Right ventricle myocardium inferior (tissue), 1 donor: ENCODE data around the gene ACAD11. TPM values are rescaled to one million over a fixed set of nuclear protein-coding genes. Genes with fewer than 3 reads are reported as not detected.

Source experiments
- ATAC-seq: fragments of 200-7000 bp; cut with Tn5 transposase; one replicate; pipeline ENCODE4 v1.9.1; 2020; ENCODE audit warnings: mild to moderate bottlenecking, moderate library complexity
- DNase-seq: peaks from one replicate; pipeline ENCODE4 v3.0.0; 2021; ENCODE audit errors: missing footprints
- intact Hi-C: fragments of 100-400 bp; cut with DNase I; formaldehyde crosslinking; loops from one replicate; pipeline ENCODE4 v1.11.0; 2022
- total RNA-seq: library from RNA; stranded (reverse); fragmentation: NEBNext Ultra II Directional; extraction: Animal tissue kit (Norgen Biotek cat#: 25700); gene quantifications from one replicate; pipeline ENCODE4 v1.2.1, GENCODE V29; 2021
- donor health status: DM: no; HTN: yes; CAD: no; lungs with severe emphysema.

The ACAD11 gene
- total RNA-seq, 1 donor from 2014 or later, result 14.5 TPM

DNA sequence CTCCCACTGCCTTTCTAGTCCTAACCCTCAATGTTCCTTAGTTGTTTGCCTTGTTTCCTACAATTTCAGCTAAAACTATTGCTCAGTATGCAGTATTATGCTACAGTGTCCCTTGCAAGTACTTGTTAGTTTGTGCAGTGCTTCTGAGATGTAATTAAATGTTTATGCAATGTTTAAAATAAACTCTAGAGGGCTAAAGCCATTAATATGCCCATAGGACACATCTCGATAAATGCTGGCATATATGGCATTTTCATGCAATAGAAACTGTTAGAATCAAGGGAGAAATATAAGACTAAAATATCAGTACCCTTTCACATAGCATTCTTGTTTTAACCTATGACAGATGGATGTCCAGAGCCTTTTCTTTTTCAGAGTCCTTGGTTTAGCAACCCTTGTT lies 122.3 kb downstream of the ACAD11 start:
- DNase-seq (no peak), ATAC-seq (no peak)
- intact Hi-C loops, result no loop called here

DNA sequence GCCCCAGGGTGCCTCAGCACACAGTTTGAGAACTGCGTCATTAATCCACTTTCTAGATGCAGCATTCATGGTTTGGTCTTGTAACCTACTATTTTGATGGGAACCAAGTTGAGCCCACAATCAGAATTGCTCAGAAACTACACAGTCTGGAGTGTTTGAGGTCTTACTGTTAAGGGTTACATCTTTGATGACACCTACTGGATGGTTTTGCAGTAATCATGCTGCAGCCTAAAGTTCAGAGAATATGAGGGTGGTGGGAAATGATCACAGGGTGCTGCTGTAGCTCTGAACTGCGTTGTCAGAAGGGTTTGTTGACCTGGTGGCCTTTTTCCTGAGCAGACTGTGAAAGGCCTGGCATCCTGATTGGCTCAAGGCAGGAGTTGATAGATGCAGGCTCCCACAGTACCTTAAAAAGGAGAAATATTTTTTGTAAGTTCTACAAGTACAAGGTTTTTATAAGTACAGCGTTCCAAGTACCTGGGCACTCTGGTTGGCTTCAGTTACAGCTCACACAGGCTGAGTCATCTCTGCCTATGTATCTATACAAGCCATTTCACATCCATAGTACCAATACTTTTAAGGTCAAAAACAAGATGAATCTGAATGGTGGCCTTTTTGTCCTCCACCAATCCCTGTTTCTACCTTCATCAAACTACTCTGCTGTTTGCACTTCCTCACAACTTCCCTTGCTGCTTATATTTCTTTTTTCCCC lies 123.0 kb downstream of the ACAD11 start:
- peak; percentile 15 for ATAC-seq
- intact Hi-C loops, result loop anchor here (1.0 kb wide), 1 partner anchor 106 kb away; no protein-coding TSS in a partner anchor

DNA sequence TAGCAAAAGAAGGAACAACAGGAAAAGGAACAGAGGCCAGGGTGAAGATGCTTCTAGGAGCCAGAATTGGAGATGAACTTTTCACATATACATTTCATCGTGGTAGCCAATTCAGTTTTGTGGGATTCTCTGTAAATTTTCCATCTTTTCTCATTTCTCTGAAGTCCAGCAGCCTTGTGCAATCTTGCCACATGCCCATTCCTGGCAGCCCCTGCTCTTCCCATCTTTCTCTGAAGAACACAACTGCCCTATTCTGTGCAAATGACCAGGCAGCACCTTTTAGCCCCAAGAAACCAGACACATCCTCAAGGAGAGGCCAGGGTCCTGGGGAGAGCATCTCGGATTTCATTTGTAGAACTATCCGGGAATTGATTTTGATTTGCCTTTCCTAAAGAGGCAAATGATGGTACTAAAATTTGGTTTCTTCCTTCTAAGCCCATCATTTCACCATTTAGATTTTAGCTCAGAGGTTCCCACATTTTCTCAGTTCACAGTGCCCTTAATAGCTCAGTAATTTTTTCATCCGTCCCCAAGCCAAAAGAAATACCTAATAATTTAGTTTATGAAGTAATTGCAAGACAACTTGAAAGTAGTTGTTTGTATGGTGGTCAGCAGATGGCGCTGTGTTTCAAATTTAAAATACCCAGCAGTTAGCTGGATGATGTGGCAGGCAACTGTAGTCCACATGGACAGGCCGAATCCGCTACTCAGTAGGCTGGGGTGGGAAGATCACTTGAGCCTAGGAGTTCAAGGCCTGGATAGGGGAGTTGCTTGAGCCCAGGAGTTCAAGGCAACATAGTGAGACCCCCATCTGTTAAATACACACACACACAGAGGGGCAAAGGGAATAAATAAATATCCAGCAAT lies 123.8 kb downstream of the ACAD11 start:
- intact Hi-C loops, result loop anchor here (1.0 kb wide), 1 partner anchor 106 kb away; no protein-coding TSS in a partner anchor
- DNase-seq (no peak), ATAC-seq (peak; percentile 82)

More for the DNA sequence above, 123.0 kb downstream of the ACAD11 start:
- DNase-seq, result no peak

DNA sequence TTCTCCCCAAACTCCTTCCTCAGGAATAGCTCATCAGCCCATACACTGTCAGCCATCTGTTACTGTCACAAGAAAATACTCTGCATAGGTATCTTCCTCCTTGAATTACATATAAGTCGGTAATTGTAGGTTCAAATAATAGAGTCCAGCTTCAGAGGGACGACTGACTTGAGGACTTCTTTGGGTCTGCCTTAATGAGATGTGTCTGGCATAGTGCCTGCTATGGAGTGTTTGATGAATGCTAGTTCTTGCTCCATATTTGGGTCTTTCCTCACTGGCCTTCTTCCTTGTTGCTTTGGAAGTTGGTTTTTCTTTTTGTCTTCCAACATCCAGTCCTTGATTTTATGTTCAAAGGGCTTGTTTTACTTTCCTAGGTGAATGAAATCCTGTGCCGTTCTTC lies 129.0 kb downstream of the ACAD11 start:
- intact Hi-C loops, result no loop called here

DNA sequence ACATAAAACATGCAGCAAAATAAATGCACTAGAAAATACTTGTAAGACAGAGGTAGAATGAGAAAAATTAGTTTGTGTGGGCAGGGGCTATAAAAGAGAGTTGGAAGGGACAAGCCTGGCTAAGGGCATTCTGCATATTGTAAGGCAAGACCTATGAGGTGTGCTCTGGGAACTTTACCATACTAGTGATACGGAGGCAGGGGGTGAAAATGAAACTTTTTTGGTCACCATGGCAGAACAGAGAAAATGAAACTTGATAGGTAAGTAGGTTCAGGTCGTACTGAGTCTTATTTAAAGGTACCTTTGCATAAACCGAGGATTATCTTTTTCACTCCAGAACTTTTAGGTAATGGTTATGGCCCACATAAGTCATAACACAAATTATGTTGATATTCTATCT lies 137.3 kb downstream of the ACAD11 start:
- ATAC-seq (no peak), DNase-seq (no peak)
- intact Hi-C loops, result no loop called here

More for the DNA sequence above, 129.0 kb downstream of the ACAD11 start:
- no peak for DNase-seq
- ATAC-seq, result no peak

DNA sequence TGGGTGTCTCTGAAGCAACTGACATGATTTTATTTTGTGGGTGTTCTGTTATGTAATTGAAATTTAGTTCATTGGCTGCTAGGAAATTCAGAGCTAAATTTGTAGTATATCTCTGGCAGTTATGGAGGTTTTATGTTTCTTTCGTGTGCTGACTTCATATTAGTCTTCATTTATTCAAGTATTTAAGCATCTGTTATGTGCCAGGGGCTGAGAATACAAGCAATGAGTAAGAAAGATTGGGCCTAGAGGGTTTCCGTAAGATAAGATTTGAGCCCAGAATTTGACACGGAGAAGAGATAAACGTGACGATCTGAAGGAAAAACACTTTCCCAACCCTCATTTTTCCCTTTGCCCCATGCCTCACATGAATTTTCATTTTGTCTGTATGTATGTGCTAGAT lies 137.7 kb downstream of the ACAD11 start:
- intact Hi-C loops, result no loop called here
- no peak for ATAC-seq
- no peak for DNase-seq

DNA sequence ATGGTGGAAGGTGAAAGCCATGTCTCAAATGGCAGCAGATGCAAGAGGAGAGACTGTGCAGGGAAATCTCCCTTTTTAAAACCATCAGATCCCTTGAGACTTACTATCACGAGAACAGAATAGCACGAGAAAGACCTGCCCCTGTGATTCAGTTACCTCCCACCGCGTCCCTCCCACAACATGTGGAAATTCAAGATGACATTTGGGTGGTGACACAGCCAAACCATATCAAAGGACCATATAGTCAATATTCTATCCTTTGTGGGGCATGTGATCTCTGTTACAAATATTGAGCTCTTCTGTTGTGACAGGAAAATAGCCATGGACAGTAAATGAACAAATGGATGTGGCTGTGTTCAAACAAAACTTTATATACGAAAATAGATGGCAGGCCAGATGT lies 139.7 kb downstream of the ACAD11 start:
- ATAC-seq (no peak), DNase-seq (no peak)
- intact Hi-C loops, result no loop called here

DNA sequence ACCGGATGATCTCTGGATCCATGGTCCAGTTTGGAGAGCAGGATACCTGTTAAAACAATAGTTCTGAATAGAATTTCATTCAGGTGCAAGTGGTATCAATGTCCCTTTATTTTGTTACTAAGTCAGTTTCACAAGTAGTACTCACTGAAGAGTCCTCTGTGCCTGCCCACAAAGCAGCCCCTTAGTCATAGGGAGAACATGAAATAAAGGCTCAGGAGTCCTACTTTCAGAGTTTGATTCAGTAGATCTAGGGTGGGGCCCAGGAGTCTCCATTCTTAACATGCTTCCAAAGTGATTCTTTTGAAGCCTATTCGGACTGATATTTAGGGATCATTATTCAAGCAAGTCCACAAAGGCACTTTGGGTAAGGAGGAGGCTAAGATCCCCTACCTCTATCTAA lies 142.3 kb downstream of the ACAD11 start:
- ATAC-seq (no peak), DNase-seq (no peak)
- intact Hi-C loops, result no loop called here

DNA sequence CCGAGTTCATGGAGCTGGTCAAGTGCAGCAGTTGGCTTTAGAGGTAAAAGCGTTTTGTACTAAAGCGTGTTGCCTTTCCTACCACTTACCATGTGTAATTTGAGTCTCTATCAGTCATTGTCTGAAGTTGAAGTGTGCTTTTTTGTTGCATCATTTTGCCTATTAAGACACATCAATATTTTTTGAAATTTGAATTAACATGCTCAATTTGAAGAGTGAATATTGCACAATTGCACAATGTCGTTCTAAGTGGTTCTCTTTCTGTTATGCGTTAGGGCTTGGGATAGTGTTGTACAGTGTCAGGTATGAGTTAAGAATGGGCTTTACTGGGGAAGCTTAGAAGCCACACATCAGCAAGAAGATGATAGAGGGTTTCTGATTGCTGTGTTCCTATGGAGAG lies 146.6 kb downstream of the ACAD11 start:
- DNase-seq, result no peak
- intact Hi-C loops, result no loop called here
- ATAC-seq, result no peak

DNA sequence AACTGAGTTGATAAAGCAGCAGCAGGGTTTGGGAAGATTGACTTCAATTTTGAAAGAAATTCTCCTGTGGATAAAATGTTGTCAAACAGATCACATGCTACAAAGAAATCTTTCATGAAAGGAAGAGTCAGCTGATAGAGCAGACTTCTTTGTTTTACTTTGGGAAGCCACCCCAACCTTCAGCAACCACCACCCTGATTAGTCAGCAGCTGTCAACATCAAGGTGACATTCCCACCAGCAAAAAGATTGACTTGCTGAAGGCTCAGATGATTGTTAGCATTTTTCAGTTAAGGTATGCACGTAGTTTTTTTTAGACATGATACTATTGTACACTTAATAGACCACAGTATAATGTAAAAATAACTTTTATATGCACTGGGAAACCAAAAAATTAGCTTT lies 150.1 kb downstream of the ACAD11 start:
- no peak for DNase-seq
- ATAC-seq, result no peak
- intact Hi-C loops, result no loop called here

DNA sequence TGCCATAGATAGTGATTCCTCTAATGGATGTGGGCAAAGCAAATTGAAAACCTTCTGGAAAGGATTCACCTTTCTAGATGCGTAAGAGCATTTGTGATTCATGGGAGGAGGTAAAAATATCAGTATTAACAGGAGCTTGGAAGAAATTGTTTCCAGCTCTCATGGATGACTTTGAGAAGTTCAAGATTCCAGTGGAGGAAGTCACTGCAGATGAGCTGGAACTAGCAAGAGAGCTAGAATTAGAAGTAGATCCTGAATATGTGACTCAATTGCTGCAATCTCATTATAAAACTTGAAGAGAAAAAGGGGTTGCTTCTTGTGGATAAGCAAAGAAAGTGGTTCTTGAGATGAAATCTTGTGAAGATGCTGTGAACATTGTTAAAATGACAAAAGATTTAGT lies 150.5 kb downstream of the ACAD11 start:
- ATAC-seq, result no peak
- DNase-seq, result no peak
- intact Hi-C loops, result no loop called here

Other genes with a start within 250 kb of the ACAD11 start
- gene DNAJC13, start 242.3 kb downstream of the ACAD11 start, total RNA-seq, result 28.1 TPM
- gene ACKR4, start 62.5 kb downstream of the ACAD11 start, total RNA-seq, result 2.8 TPM
- gene UBA5, start 520 bp upstream of the ACAD11 start, total RNA-seq, result 36.0 TPM
- 8.1 TPM for gene NPHP3, start 62.6 kb upstream of the ACAD11 start, total RNA-seq